NT2/D1 (cell line): ENCODE measurements around the gene PRKAR2A.

Experiments
- YY1 ChIP-seq: IDR thresholded peaks from 2 replicates; pipeline ENCODE4 v1.6.1; 2011; ENCODE audit not compliant: insufficient read length, insufficient read depth
- ZNF274 ChIP-seq: IDR thresholded peaks from 2 replicates; pipeline ENCODE4 v1.6.1; 2011; ENCODE audit warnings: mild to moderate bottlenecking, low read depth, low read length

GRCh38 chr3:48747015-48747615 lies 100.6 kb downstream of the PRKAR2A start:
- TF ChIP-seq ZNF274 (no peak), YY1 (no peak)
